GM21423 (cell line): Measurements from ENCODE around the gene GGCT.
"Not testable (repeated sequence)": the region's sequence is repeated elsewhere in the genome, so short reads cannot be mapped to it uniquely, and the experiment has no call there.

Source experiments
- ATAC-seq: cut with Tn5 transposase; IDR thresholded peaks from one replicate; pipeline ENCODE4 v1.9.1; 2021; ENCODE audit warnings: mild to moderate bottlenecking, moderate library complexity; ENCODE audit not compliant: unreplicated experiment

The GGCT gene

GRCh38 chr7:30504301-30505173 lies at the start of gene GGCT:
TSS of gene GGCT (minus strand) at chr7:30504829. CDS start at chr7:30504709, 120 bp downstream.
- ATAC-seq = peak; percentile 97

- no peak for ATAC-seq
Observed at GRCh38 chr7:30553546-30553945, 48.9 kb upstream of the GGCT start.

- no peak for ATAC-seq
Observed at GRCh38 chr7:30553141-30553540, 48.5 kb upstream of the GGCT start.

GRCh38 chr7:30552330-30552729 lies 47.7 kb upstream of the GGCT start:
- no peak for ATAC-seq

- ATAC-seq = no peak
Observed at GRCh38 chr7:30549931-30550493, 45.4 kb upstream of the GGCT start.

- ATAC-seq = no peak
Observed at GRCh38 chr7:30548845-30549244, 44.2 kb upstream of the GGCT start.

GRCh38 chr7:30546596-30546995 lies 42.0 kb upstream of the GGCT start:
- no peak for ATAC-seq

GRCh38 chr7:30545791-30546555 lies 41.3 kb upstream of the GGCT start:
- no peak for ATAC-seq

GRCh38 chr7:30543813-30544525 lies 39.3 kb upstream of the GGCT start:
- ATAC-seq = no peak

GRCh38 chr7:30543115-30543514 lies 38.5 kb upstream of the GGCT start:
- not testable (repeated sequence) for ATAC-seq

- no peak for ATAC-seq
Observed at GRCh38 chr7:30533886-30534285, 29.3 kb upstream of the GGCT start.

- no peak for ATAC-seq
Observed at GRCh38 chr7:30531286-30531685, 26.7 kb upstream of the GGCT start.

GRCh38 chr7:30530373-30530772 lies 25.7 kb upstream of the GGCT start:
- ATAC-seq = no peak

GRCh38 chr7:30528779-30529178 lies 24.1 kb upstream of the GGCT start:
- no peak for ATAC-seq

GRCh38 chr7:30527297-30527696 lies 22.7 kb upstream of the GGCT start:
- ATAC-seq = not testable (repeated sequence)

GRCh38 chr7:30526163-30526562 lies 21.5 kb upstream of the GGCT start:
- ATAC-seq = no peak

- ATAC-seq = no peak
Observed at GRCh38 chr7:30525429-30525828, 20.8 kb upstream of the GGCT start.

GRCh38 chr7:30524545-30524944 lies 19.9 kb upstream of the GGCT start:
- ATAC-seq = no peak

GRCh38 chr7:30523466-30523865 lies 18.8 kb upstream of the GGCT start:
- ATAC-seq = no peak

GRCh38 chr7:30522159-30522558 lies 17.5 kb upstream of the GGCT start:
- no peak for ATAC-seq

- no peak for ATAC-seq
Observed at GRCh38 chr7:30521532-30521931, 16.9 kb upstream of the GGCT start.
